ENCODE measurements around the gene APEH.

APEH gene

DNA sequence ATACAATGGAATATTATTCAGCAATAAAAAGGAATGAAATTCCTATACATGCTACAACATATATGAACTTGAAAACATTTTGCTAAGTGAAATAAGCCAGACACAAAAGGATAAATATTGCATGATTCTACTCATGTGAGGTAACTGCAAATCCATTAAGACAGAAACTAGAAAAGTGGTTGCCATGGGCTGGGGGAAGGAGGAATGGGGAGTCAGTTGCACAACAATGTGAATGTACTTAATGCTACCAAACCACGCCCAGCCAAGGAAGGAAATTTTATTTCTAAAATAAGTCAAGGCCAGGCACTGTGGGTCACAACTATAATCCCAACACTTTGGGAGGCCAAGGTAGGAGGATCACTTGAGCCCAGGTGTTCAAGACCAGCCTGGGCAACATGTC is 59.4 kb downstream of the APEH start:
- no peak for DNase-seq
